HG03520 (cell line): ENCODE results near the gene GMNN.
"Not testable (repeated sequence)": the region's sequence is repeated elsewhere in the genome, so short reads cannot be mapped to it uniquely, and the experiment has no call there.

ENCODE experiments used
- ATAC-seq: cut with Tn5 transposase; IDR thresholded peaks from one replicate; pipeline ENCODE4 v1.9.1; 2021; ENCODE audit warnings: mild to moderate bottlenecking, moderate library complexity; ENCODE audit not compliant: unreplicated experiment

The GMNN gene

DNA sequence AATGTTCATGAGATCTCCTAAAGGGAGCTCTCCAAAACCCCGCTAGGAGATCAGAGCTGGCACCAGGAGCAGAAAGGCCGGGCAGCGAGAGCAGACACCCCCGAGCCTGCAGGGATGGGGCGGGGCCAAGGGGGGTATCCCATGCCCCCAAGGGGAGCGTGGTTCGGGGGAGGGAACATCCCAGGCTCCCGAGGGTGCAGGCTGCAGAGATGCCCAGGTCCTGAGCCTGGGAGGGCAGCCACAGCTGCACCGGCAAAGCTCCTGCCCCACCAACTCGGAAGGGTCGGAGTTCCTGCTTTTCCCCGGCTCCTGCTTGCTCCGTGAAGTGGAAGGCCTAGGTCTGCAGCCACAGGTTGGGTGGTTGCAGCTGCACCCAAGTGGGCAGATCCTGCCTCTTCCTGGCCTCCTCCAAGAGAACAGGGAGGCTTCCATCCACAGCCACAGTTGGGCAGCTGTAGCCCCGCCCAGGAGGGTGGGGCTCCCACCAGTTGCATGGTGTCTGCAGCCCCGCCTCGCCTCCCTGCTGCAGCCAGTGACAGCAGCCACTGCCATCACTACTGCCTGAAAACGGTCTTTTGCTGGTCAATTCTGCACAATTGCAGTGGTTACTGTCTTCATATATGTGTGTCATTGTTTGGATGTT is 13.4 kb upstream of the GMNN start:
- no peak for ATAC-seq

DNA sequence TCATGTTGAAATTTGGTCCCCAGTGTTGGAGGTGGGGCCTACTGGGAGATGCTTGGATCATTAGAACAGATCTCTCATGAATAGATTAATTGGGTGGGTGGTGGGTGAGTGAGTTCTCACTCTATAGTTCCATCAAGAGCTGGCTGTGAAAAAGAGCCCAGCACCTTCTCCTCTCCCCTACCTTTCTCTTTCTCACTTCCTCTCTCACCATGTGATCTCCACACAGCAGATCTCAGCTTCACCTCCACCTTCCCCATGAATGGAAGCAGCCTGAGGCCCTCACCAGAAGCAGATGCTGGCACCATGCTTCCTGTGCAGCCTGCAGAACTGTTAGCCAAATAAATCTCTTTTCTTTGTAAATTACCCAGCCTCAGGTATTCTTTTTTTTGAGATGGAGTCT is 12.9 kb upstream of the GMNN start:
- no peak for ATAC-seq

DNA sequence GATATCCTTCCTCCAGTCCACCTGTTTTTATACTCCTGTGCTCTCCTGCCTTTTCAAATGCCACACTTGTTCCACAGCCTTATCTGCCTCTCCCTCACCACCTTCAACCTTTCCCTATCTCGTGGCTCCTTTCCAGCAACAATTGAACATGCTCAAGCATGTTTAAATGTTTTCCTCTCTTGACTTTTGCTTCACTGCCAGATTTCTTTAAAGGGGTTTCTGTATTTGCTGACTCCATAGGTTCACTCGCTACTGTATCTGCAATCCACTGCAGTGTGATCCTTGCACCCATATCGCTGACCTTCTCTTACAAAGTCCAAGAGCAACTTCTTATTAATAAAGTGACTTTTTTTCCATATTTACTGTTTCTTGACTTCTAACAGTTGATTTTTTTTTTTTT is 11.2 kb upstream of the GMNN start:
- no peak for ATAC-seq

DNA sequence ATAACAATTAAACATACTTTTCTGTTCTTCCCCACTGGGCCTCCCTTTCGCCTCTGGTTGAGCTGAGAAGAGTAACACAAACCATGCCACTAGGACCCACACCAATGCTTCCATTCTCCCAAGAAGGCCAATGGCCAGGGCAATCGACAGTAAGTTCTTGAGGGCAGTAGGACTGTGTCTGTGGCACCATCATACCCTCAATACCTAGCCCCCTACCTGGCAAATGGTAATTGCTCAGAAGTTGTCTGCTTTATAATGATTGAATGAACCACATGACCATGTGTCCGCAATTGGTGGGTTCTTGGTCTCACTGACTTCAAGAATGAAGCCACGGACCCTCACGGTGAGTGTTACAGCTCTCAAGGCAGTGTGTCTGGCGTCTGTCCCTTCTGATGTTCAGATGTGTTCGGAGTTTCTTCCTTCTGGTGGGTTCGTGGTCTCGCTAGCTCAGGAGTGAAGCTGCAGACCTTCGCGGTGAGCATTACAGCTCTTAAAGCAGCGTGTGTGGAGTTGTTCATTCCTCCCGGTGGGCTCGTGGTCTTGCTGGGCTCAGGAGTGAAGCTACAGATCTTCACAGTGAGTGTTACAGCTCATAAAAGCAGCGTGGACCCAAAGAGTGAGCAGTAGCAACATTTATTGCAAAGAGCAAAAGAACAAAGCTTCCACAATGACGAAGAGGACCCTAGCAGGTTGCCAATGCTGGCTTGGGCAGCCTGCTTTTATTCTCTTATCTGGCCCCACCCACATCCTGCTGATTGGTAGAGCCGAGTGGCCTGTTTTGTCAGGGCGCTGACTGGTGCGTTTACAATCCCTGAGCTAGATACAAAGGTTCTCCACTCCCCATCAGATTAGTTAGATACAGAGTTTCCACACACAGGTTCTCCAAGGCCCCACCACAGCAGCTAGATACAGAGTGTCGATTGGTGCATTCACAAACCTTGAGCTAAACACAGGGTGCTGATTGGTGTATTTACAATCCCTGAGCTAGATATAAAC is 9.6 kb upstream of the GMNN start:
- ATAC-seq = not testable (repeated sequence)

DNA sequence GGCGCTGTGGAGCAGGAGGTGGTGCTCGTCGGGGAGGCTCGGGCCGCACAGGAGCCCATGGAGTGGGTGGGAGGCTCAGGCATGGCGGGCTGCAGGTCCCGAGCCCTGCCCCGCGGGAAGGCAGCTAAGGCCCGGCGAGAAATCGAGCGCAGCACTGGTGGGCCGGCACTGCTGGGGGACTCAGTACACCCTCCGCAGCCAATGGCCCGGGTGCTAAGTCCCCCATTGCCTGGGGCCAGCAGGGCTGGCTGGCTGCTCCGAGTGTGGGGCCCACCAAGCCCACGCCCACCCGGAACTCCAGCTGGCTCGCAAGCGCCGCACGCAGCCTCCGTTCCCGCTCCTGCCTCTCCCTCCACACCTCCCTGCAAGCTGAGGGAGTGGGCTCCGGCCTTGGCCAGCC is 8.8 kb upstream of the GMNN start:
- not testable (repeated sequence) for ATAC-seq

DNA sequence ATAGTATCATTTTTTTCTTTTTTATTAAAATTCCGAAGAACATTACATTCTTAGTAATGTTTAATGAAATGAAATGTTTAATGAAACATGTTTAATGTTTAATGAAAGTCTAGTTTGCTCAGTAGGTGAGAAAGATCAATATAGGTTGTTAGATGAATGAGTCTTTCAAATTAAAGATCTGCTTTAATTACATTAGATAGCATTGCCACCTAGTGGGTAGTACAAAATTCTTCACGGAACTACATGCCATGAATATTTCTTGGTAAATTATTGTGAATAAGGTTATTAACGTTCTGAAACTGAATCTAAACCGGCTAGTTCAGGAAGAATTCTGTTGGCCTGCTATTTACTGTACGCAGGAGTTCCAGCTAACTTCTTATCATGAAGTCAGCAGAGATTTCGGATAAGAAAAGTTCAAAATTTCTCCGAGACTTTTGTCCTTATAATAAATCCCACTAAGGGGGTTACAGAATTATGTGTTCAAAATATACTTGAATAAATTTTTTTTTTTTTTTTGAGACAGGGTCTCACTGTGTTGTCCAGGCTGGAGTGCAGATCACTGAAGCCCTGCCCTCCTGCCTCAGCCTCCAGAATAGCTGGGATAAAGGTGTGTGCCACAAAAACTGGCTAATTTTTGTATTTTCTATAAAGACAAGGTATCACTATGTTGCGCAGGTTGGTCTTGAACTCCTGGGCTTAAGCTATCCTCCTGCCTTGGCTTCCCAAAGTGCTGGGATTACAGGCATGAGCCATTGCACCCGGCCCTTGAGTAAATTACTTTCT is 7.9 kb upstream of the GMNN start:
- ATAC-seq = no peak

DNA sequence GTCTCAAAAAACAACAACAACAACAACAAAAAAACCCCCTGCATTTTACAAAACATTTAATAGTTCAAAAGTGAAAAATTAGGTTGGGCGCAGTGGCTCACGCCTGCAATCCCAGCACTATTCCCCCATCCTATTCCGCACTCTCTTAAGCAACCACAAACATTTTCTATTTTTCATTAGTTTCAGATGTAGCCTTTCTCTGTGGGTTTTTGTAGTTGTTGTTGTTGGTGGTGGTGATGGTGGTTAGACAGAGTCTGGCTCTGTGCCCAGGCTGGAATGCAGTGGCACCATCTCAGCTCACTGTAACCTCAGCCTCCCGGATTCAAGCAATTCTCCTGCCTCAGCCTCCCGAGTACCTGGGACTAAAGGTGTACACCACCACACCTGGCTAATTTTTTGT is 6.4 kb upstream of the GMNN start:
- no peak for ATAC-seq

DNA sequence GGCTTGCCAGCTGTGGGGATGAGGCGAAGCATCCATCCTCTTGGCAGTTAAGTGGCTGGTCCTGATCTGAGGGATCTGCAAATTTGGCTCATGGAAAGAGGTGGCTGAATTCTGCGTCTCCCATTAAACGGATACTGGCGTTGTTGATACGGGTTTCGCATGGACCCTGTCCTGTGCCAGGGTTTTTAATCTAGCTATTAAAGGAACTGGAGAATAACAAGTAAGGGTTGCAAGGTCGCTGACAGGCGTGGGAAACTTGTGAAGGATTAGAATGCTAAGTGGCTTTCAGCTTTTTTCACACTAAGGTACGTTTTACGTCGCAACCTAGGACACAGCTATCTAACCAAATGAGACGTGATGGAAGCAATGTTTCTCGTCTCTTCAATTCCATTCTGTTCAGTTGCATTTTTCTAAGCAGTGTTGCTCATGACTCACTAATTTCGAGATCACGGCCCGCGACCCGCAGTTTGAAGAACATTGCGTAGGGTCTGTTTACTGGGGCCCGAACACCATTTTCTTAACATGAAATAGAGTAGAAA is 852 bp downstream of the GMNN start:
- no peak for ATAC-seq

DNA sequence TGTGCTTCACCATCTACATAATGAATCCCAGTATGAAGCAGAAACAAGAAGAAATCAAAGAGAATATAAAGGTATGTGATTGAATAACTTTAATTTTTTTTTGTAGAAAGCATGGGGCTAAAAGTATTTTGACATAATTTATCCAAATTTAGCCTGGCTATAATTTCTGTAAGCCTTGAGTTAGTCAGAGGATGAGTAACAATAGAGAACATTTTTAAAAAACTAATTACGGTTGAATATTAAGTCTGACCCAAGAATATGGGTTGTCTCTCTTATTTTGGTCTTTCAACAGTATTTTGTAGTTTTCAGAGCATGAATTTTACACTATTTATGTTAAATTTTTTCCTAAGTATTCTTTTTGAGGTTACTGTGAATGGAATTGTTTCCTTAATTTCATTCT is 2.5 kb downstream of the GMNN start:
- ATAC-seq = no peak

DNA sequence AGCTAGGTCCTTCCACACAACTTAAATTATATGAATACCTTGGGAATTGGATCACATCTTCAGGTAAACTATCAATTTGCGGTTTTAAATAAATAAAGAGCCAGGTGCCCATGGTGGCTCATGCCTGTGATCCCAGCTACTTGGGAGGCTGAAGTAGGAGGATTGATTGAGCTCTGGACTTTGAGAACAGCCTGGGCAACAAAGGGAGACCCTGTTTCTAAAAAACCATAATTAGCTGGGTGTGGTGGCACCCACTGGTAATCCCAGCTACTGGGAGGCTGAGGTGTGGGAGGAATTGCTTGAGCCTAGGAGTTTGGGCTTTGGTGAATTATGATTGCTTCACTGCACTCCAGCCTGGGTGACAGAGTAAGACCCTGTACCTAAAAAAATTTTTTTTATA is 3.4 kb downstream of the GMNN start:
- no peak for ATAC-seq

DNA sequence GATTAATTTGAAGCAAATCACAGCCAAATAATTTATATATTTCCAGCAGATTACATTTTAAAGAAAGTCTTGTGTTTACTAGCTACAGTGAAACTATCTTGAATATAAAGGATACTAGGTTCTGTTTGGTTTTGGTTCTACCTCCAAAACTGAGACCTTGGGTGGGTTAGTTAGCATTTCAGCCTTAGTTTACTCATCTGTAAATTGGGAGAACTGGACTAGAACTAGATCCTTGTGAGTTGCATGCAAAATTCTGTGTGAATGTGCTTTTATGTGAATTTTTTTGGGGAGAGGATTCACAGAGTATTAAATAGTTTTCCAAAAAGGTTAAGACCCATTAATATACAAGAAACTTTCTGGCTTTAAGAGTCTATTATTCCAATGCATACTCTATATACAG is 4.1 kb downstream of the GMNN start:
- ATAC-seq = no peak

DNA sequence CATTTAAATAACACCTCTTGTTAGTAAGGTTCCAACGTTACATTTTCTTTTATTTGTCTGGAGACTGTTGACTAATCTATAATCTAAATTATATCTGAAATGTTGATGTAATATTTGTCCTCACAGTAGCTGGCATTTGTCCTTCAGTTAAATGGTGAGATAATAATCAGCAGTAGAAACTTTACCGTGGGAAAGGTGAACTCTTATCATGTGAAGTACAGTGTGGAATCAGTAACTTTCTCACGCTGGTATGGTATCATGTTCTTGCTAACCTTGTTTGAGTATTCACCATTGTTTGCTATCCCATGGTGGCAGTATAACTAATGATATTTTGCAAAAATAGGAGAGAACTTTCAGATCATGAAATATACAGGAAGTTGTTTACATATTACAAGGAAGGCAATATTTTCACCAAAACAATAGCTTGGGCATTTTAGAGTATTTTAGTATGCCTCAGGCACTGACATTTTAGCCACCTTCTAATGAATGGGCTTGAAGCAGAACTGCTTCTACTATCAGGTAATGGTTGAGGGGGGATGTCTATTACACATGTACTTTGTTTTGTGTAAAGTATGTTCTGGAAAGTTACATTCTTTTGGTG is 4.8 kb downstream of the GMNN start:
- no peak for ATAC-seq

DNA sequence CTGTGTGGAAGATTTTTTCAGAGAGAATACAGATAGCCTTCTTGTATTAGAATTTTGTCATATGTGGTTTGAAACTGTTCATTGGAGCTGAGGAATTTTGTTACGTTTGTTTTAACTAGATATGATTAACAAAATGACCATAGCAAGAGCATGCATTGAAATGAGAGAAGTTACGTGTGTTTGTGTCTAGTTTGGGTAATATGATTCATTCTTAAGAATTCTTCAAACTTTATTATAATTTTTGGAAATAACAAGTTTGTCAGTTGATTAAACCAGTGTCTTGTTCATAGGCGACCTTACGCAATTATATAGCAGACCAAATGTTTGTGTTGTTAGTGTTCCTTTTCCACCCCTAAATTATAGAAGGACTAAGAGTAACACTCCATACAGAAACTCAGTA is 5.5 kb downstream of the GMNN start:
- no peak for ATAC-seq

DNA sequence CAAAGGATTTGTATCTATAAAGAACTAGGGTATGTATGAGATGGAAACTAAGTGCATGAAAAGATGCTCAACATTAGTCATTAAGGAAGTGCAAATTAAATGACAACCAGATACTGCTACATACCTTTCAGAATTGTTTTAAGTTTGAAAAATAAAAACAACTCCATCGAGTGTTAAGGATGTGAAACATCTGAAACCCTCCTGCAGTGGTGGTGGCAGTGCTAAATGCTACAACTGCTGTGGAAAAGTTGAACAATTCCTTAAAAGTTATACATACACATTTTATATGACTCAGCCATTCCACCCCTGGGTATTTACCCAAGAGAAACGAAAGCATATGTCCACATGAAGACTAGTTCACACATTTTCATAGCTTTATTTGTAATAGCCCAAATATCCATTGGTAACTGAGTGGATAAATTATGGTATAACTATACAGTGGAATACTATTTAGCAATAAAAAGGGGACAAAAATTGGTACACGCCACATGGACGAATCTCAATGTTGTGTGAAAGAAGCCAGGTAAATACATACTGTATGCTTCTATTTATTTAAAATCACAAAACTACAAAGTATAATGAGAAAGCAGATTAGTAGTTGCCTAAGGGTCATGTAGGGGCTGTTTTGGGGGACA is 13.4 kb downstream of the GMNN start:
- no peak for ATAC-seq

DNA sequence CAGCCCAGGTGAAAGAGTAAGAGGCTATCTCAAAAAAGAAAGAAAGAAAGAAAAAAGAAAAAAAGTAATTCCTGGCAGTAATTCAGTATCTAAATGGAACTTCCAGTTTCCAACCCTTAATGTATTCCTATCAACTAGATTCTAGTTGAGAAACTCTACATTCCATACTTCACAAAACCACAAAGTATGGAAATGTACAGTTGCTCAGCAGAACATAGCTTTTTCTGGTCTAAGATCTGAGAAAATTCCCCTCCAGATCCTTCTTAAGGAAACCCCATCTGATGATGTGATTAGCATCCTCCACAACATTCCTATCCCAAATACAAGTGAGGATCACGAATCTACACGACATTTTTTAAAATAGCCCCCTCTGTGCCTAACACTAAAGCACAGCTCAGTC is 20.4 kb downstream of the GMNN start:
- no peak for ATAC-seq

DNA sequence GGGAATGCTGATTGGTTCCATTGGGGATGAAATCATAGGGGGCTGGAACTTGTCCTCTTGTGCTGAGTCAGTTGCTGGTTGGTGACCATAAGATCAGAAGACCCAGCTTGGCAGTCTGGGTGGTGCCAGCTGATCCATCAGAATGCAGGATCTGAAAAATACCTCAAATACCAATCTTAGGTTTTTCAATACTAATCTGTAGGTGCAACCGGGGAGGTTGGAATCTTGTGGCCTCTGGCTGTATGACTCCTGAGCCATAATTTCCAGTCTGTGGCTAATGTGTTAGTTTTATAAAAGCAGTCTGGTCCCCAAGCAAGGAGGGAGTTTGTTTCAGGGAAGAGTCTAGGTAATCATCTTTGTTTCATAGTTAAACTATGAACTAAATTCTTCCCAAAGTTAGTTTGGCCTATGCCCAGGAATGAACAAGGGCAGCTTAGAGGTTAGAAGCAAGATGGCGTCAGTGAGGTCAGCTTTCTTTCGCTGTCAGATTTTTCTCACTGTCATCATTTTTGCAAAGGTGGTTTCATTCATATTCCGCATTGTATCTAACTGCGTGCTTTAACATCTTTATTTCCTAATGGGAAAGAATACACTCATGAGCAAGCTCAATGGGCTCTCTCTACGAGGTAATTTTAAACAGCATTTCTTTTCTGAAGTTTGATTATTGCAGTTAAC is 22.0 kb downstream of the GMNN start:
- ATAC-seq = no peak

DNA sequence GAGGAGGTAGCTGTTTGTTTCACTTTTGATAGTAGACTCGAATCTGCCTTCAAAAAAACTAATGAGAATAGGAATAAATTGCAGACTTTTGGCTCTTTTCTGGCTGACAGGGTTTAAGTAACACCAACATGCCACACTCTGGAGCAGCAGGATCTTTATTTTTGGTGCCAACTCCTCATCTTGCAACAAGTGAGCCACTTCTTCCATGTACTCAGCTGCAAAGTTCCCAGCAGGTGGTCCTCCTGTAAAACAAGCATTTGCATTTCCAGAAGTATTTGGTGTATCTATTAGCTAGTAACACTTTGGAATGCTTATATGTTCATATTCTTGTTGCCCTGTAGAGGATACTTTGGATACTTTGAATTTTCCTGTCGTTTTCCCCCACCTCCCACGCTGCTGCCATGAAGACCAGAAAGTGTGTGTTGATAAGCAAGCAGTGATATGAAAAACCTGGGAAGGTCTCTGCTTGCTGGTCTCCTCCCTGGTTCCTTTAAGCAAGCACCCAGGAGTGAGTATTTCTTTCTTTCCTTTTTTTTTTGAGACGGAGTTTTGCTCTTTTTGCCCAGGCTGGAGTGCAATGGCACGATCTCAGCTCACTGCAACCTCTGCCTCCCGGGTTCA is 23.0 kb downstream of the GMNN start:
- ATAC-seq = no peak

DNA sequence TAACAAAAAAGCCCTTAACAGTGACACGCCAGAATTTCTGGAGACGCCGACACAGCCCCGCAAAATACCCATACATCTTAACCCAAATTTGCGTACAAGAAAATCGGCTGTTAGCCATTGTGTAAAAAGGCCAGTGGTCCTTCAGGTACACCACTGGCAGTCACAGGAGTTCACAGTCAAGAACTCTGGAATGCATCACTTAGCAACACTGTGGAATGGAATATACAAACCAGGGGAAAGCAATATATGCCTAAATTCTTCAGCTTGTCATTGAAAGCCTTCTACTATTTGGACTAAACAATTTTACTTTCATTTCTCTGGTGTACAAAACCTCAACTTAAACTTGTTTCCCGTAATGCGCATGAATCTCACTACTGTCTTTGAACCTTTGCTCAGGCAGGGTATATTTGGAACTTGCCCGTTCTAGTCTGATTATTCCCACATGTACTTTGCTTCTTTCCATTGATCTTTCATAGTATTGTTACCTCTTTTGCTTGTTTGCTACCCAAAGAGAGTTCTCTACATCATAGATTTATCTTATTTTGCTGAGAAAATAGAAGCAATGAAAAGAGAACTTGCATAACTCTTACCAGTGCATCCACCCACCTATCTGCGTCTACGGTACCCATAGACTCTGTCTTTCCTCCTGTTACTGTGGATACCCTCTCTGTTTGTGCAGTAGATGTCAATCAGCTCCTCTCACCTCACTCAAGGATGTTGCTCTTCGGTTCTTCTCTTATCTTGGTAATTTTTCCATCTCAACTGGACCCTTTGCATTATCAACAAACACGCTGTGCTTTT is 24.2 kb downstream of the GMNN start, which contains the start of gene ARMH2:
ARMH2 (minus strand) TSS at position 178 of the 801 bp plus-strand sequence; CDS start at position 118, 60 bp downstream.
- ATAC-seq = no peak
